Transverse colon (tissue), 4 donors: ENCODE results near the gene WT1. TPM values are rescaled to one million over a fixed set of nuclear protein-coding genes. Genes with fewer than 3 reads are reported as not detected.

Experiments
- DNase-seq: peaks from one replicate; pipeline ENCODE4 v3.0.0-alpha.2; 2019
- H3K27ac ChIP-seq, 4 donors: fragments of 200-600 bp; sonication (generic); 2 replicates each; pipeline ENCODE4 v1.5.1; 2016 to 2018; ENCODE audit warnings: inconsistent platforms in 4 of 4
- H3K27me3 ChIP-seq: fragments of 200-600 bp; sonication (generic); 2 replicates; pipeline ENCODE4 v1.5.1; 2017; ENCODE audit warnings: inconsistent platforms
- H3K36me3 ChIP-seq, 4 donors: fragments of 200-600 bp; sonication (generic); 2 replicates each; pipeline ENCODE4 v1.5.1; 2017 to 2019; ENCODE audit warnings: inconsistent platforms in 4 of 4
- H3K4me1 ChIP-seq, 4 donors: fragments of 200-600 bp; sonication (generic); 2 replicates each; pipeline ENCODE4 v1.5.1; 2017 to 2020; ENCODE audit warnings: inconsistent platforms in 4 of 4
- H3K4me3 ChIP-seq, 4 donors: fragments of 200-600 bp; sonication (generic); 1 replicate in 1 of 4; 2 replicates in 3 of 4; pipeline versions ENCODE4 v1.5.1 to v1.6.1; 2017 to 2019; ENCODE audit warnings: inconsistent platforms in 4 of 4
- H3K9me3 ChIP-seq, 2 donors: fragments of 200-600 bp; sonication (generic); 2 replicates each; pipeline ENCODE4 v1.5.1; 2017 to 2019; ENCODE audit warnings: inconsistent platforms in 2 of 2
- CTCF ChIP-seq, 5 experiments: fragments of 200-600 bp in 3 of 5; fragments of 450-650 bp in 2 of 5; sonication (generic) in 3 of 5; IDR thresholded peaks; 1 replicate in 2 of 5; 2 replicates in 3 of 5; pipeline ENCODE4 v1.5.1; 2016 to 2017; ENCODE audit warnings: antibody characterized with exemption in 5 of 5, inconsistent platforms in 3 of 5, mild to moderate bottlenecking in 2 of 5, moderate library complexity in 1 of 5
- EP300 ChIP-seq: sonication (generic); formaldehyde crosslinking; IDR thresholded peaks from one replicate; pipeline ENCODE4 v1.6.1; 2017; ENCODE audit warnings: antibody characterized with exemption, low read depth
- POLR2A ChIP-seq: fragments of 450-650 bp; IDR thresholded peaks from one replicate; pipeline ENCODE4 v1.6.1; 2016; ENCODE audit warnings: antibody characterized with exemption, mild to moderate bottlenecking, moderate library complexity
- POLR2AphosphoS5 ChIP-seq, 3 donors: sonication (generic); formaldehyde crosslinking; IDR thresholded peaks; one replicate each; pipeline ENCODE4 v1.6.1; 2016; ENCODE audit warnings: antibody characterized with exemption in 3 of 3
- WGBS, 2 donors: methylation state at CpG; one replicate each; pipeline ENCODE4 v1.1.5; 2018; ENCODE audit warnings: low coverage in 1 of 2; 5-methylcytosine and 5-hydroxymethylcytosine counted together
- in situ Hi-C, 4 donors: fragments of 200-750 bp; cut with MboI; loops; one replicate each; pipeline versions ENCODE4 v1.15.0 to v1.15.1; 2017; ENCODE audit warnings: low sequenced_read_pairs in 3 of 4, low pct_ligation_motif_present in 1 of 4, low pct_unique_long_range_greater_than_20kb in 1 of 4
- intact Hi-C: fragments of 100-400 bp; cut with DNase I; formaldehyde crosslinking; loops from one replicate; pipeline ENCODE4 v1.15.1; 2023; ENCODE audit warnings: low total_unique reads
- total RNA-seq, 4 donors: library from RNA; depleted of rRNA; stranded (reverse); fragments of >200 nt; gene quantifications; one replicate each; pipeline ENCODE4 v1.1.0, GENCODE V29; 2016

Gene WT1
- total RNA-seq, 4 donors from 2014 or later = 0.55 to 3.0 (median 0.95) TPM; not detected in 1

GRCh38 chr11:32462011-32462690 lies 26.8 kb upstream of the WT1 start:
- intact Hi-C loops = no loop called here

GRCh38 chr11:32456864-32457263 lies 21.5 kb upstream of the WT1 start:
- intact Hi-C loops = no loop called here
- no peak overlapping the region for H3K4me3 ChIP-seq

More at GRCh38 chr11:32462011-32462690, 26.8 kb upstream of the WT1 start:
- H3K4me3 ChIP-seq = no peak overlapping the region
- H3K4me1 ChIP-seq = peaks cover 0 to 5% (median 0%) of the 10 kb centered on the region in 4 donors
- no peaks in the 10 kb centered on the region for H3K9me3 ChIP-seq
- WGBS, 2 donors = 50 to 70% methylated on average over 3 to 9 of the region's 9 CpGs
- no peaks in the 10 kb centered on the region for H3K27me3 ChIP-seq
- no peak overlapping the region for H3K27ac ChIP-seq
- no peak for TF ChIP-seq POLR2A
- H3K36me3 ChIP-seq = no peaks in the 10 kb centered on the region
- in situ Hi-C loops = no loop called here
- no peak for DNase-seq

GRCh38 chr11:32454993-32455392 lies 19.7 kb upstream of the WT1 start:
- no peak for DNase-seq
- WGBS, 2 donors = 67 to 77% methylated on average over 2 of the region's 2 CpGs

More at GRCh38 chr11:32456864-32457263, 21.5 kb upstream of the WT1 start:
- no peak for DNase-seq
- TF ChIP-seq POLR2A = no peak
- no peak for TF ChIP-seq EP300
- no peak for TF ChIP-seq POLR2AphosphoS5 (IDR thresholded peaks at IDR 0.05)
- no peak for TF ChIP-seq CTCF (IDR thresholded peaks at IDR 0.05)
- H3K4me1 ChIP-seq = no peaks in the 10 kb centered on the region
- peaks cover 4% of the 10 kb centered on the region for H3K27me3 ChIP-seq
- H3K9me3 ChIP-seq = no peaks in the 10 kb centered on the region
- H3K27ac ChIP-seq = no peak overlapping the region
- in situ Hi-C loops = no loop called here
- H3K36me3 ChIP-seq = no peaks in the 10 kb centered on the region
- 83% methylated on average over 2 of the region's 2 CpGs for WGBS, 2 donors

GRCh38 chr11:32451808-32452207 lies 16.5 kb upstream of the WT1 start:
- TF ChIP-seq EP300 (no peak), POLR2AphosphoS5 (IDR thresholded peaks at IDR 0.05) (no peak), POLR2A (no peak), CTCF (IDR thresholded peaks at IDR 0.05) (no peak)
- 86 to 96% methylated on average over 3 to 4 of the region's 4 CpGs for WGBS, 2 donors
- Histone ChIP-seq H3K4me3 (no peak overlapping the region), H3K36me3 (no peaks in the 10 kb centered on the region), H3K4me1 (no peaks in the 10 kb centered on the region), H3K27ac (no peak overlapping the region), H3K9me3 (no peaks in the 10 kb centered on the region), H3K27me3 (peaks cover 14% of the 10 kb centered on the region)
- in situ Hi-C loops = no loop called here
- DNase-seq = no peak
- intact Hi-C loops = no loop called here

More at GRCh38 chr11:32454993-32455392, 19.7 kb upstream of the WT1 start:
- no peak for TF ChIP-seq POLR2AphosphoS5 (IDR thresholded peaks at IDR 0.05)
- TF ChIP-seq POLR2A = no peak
- TF ChIP-seq EP300 = no peak
- no peak for TF ChIP-seq CTCF (IDR thresholded peaks at IDR 0.05)
- peaks cover 4% of the 10 kb centered on the region for H3K27me3 ChIP-seq
- in situ Hi-C loops = no loop called here
- no peaks in the 10 kb centered on the region for H3K9me3 ChIP-seq
- no peaks in the 10 kb centered on the region for H3K36me3 ChIP-seq
- no peak overlapping the region for H3K27ac ChIP-seq
- H3K4me3 ChIP-seq = no peak overlapping the region
- intact Hi-C loops = no loop called here
- H3K4me1 ChIP-seq = no peaks in the 10 kb centered on the region
